GM12878 (cell line): ENCODE results near the gene INF2. TPM values are rescaled to one million over a fixed set of nuclear protein-coding genes. Genes with fewer than 3 reads are reported as not detected.
"Not testable (repeated sequence)": the region's sequence is repeated elsewhere in the genome, so short reads cannot be mapped to it uniquely, and the experiment has no call there.

Source experiments
- ATAC-seq: fragments of 200-7000 bp; cut with Tn5 transposase; 3 replicates; pipeline ENCODE4 v1.9.1; 2020; ENCODE audit warnings: mild to moderate bottlenecking, moderate library complexity
- BruUV-seq: library from RNA; stranded (reverse); fragments of 400-500 nt; replicated peaks from 2 replicates; lab custom pipeline; 2021; lab: Mats Ljungman, UMichigan
- CTCF ChIA-PET: fragments of 300-600 bp; sonication (Branson Sonifier 250); formaldehyde crosslinking; extraction: SDS; loops from one replicate; lab custom pipeline; 2021; ENCODE audit warnings: inconsistent platforms; lab: Yijun Ruan, JAX
- POLR2A ChIA-PET: fragments of 350-600 bp; formaldehyde crosslinking; extraction: SDS; loops from one replicate; lab custom pipeline; 2021; ENCODE audit warnings: inconsistent platforms; lab: Charles Lee
- RAD21 ChIA-PET: fragments of 300-600 bp; sonication (Branson Sonifier 250); formaldehyde crosslinking; loops from one replicate; lab custom pipeline; 2023; ENCODE audit warnings: antibody characterized with exemption; ENCODE audit not compliant: unreplicated experiment; lab: Charles Lee
- SMC1A ChIA-PET: fragments of 300-600 bp; sonication (Branson Sonifier 250); formaldehyde crosslinking; loops from one replicate; lab custom pipeline; 2023; ENCODE audit not compliant: unreplicated experiment, uncharacterized antibody; lab: Charles Lee
- DNase-seq: peaks from one replicate; pipeline ENCODE4 v3.0.0-alpha.2; 2011; ENCODE audit warnings: low read depth, low spot score
- FAIRE-seq: peaks from 3 replicates; lab custom pipeline; 2011; peaks lifted over from hg19 to GRCh38; lab: Jason Lieb, UNC
- H2AFZ ChIP-seq: 2 replicates; pipeline ENCODE4 v1.6.0; 2011; ENCODE audit warnings: low read depth, low read length, control low read depth; ENCODE audit not compliant: control insufficient read depth
- H3K27ac ChIP-seq: 2 replicates; pipeline ENCODE4 v1.5.1; 2011; ENCODE audit warnings: control low read depth; ENCODE audit not compliant: control insufficient read depth, insufficient read depth
- H3K27me3 ChIP-seq, 2 experiments: replicated peaks in 1 of 2; 2 replicates each; pipeline versions ENCODE4 v1.6.0 to v1.6.1; 2011; ENCODE audit warnings: low read length in 1 of 2; ENCODE audit not compliant: control insufficient read depth in 2 of 2, insufficient read depth in 2 of 2
- H3K36me3 ChIP-seq, 2 experiments: 2 replicates each; pipeline ENCODE4 v1.5.1; 2011; ENCODE audit warnings: low read length in 1 of 2; ENCODE audit not compliant: control insufficient read depth in 2 of 2, insufficient read depth in 2 of 2
- H3K4me1 ChIP-seq: 2 replicates; pipeline ENCODE4 v1.6.1; 2011; ENCODE audit warnings: mild to moderate bottlenecking, low read length, moderate library complexity, mixed read lengths; ENCODE audit not compliant: control insufficient read depth, insufficient read depth
- H3K4me2 ChIP-seq: 2 replicates; pipeline ENCODE4 v1.6.0; 2011; ENCODE audit warnings: control low read depth; ENCODE audit not compliant: control insufficient read depth, insufficient read depth
- H3K4me3 ChIP-seq: fragments of 200-600 bp; sonication (generic); 2 replicates; pipeline ENCODE4 v1.5.1; 2016
- H3K79me2 ChIP-seq: 2 replicates; pipeline ENCODE4 v1.6.0; 2011; ENCODE audit warnings: low read length; ENCODE audit not compliant: control insufficient read depth, insufficient read depth
- H3K9ac ChIP-seq: 2 replicates; pipeline ENCODE4 v1.8.0; 2011; ENCODE audit warnings: low read length, control low read depth, mixed read lengths; ENCODE audit not compliant: control insufficient read depth, insufficient read depth
- H3K9me3 ChIP-seq: replicated peaks from 3 replicates; pipeline ENCODE4 v1.5.1; 2011; ENCODE audit warnings: mild to moderate bottlenecking, low read length; ENCODE audit not compliant: control insufficient read depth, insufficient read depth
- H4K20me1 ChIP-seq: 2 replicates; pipeline ENCODE4 v1.6.0; 2011; ENCODE audit not compliant: control insufficient read depth, insufficient read depth
- MTA3 ChIP-seq: IDR thresholded peaks from 2 replicates; pipeline ENCODE4 v1.6.1; 2012; ENCODE audit warnings: low read length, inconsistent platforms, borderline replicate concordance
- YY1 ChIP-seq: IDR thresholded peaks from 2 replicates; pipeline ENCODE4 v1.6.1; 2011; ENCODE audit warnings: low read depth, mild to moderate bottlenecking, low read length
- WGBS: methylation state at CpG from one replicate; pipeline ENCODE4 v1.1.6; 2016; ENCODE audit warnings: low lambda C conversion rate; ENCODE audit not compliant: insufficient replicate concordance, insufficient coverage; ENCODE audit errors: missing lambda C conversion rate; 5-methylcytosine and 5-hydroxymethylcytosine counted together
- in situ Hi-C: fragments of 300-500 bp; cut with MboI; formaldehyde crosslinking; loops from 9 replicates; pipeline ENCODE4 v1.14.3; 2018; ENCODE audit warnings: mixed read lengths
- intact Hi-C: fragments of 100-400 bp; cut with micrococcal nuclease; formaldehyde crosslinking; loops from one replicate; pipeline ENCODE4 v1.14.2; 2022; ENCODE audit not compliant: unreplicated experiment
- polyA plus RNA-seq, 11 experiments: library from polyadenylated mRNA; depleted of rRNA in 4 of 11; unstranded in 6 of 11; stranded (reverse) in 5 of 11; fragments of >200 nt; fragmentation: Nextera tagmentation in 4 of 11; fragmentation: Illumina TruSeq in 1 of 11; extraction: Ambion mirVana in 4 of 11; extraction: Trizol in 1 of 11; gene quantifications; 1 replicate in 1 of 11; 2 replicates in 10 of 11; pipeline versions ENCODE4 v1.2.1 to v1.2.3, GENCODE V29; 2011 to 2016; ENCODE audit warnings: inconsistent platforms in 2 of 11, missing spikeins in 2 of 11, low read depth in 1 of 11
- total RNA-seq, 4 experiments: library from RNA; depleted of rRNA in 3 of 4; stranded (reverse); fragments of >200 nt in 3 of 4; fragmentation: Illumina TruSeq in 1 of 4; extraction: Trizol in 1 of 4; gene quantifications; 2 replicates each; pipeline versions ENCODE4 v1.2.1 to v1.2.3, GENCODE V29; 2013 to 2021

The INF2 gene
- total and polyA plus RNA-seq, 10 of the 15 experiments (the other 5 are each of a cell fraction or from before 2014, with no cell fraction given) = 0.72 to 43.2 (median 8.3) TPM

GRCh38 chr14:104669697-104670096, 19.7 kb upstream of the INF2 start:
- intact Hi-C loops (no loop called here), in situ Hi-C loops (no loop called here)
- TF ChIP-seq MTA3 = no peak
- 0 out of 2 replicates have a peak, but pooled peaks have one; percentile 22 for TF ChIP-seq YY1
- Histone ChIP-seq H4K20me1 (no peaks in the 10 kb centered on the region), H3K27me3 (no peaks in the 10 kb centered on the region; a peak in 1 of 4 replicates), H3K4me2 (no peak overlapping the region), H3K36me3 (no peaks in the 10 kb centered on the region), H3K9ac (no peak overlapping the region), H3K27ac (no peak overlapping the region), H3K4me3 (no peak overlapping the region), H3K4me1 (peaks cover 11% of the 10 kb centered on the region), H2AFZ (no peak overlapping the region), H3K79me2 (no peaks in the 10 kb centered on the region), H3K9me3 (peaks cover 4% of the 10 kb centered on the region; the same call in 1 of the 3 replicates)
- SMC1A ChIA-PET = interaction anchor here (0.8 to 1.9 kb wide), 4 partner anchors 12 to 39 kb away, joined by 3 to 4 read pairs (median 4); no protein-coding TSS in a partner anchor
- DNase-seq (no peak), ATAC-seq (peak; percentile 60), FAIRE-seq (no peak)
- no TSS peak for BruUV-seq
- 8% methylated on average over 3 of the region's 3 CpGs for WGBS
- CTCF ChIA-PET = interaction anchor here (2.1 kb wide), 1 partner anchor 11 kb away, joined by 5 read pairs; no protein-coding TSS in a partner anchor
- RAD21 ChIA-PET = interaction anchor here (1.4 kb wide), 1 partner anchor 9 kb away, joined by 3 read pairs; no protein-coding TSS in a partner anchor
- POLR2A ChIA-PET = interaction anchor here (1.0 to 1.6 kb wide), 2 partner anchors 8 to 11 kb away, joined by 5 to 6 read pairs; no protein-coding TSS in a partner anchor

- H3K79me2 ChIP-seq, CTCF ChIA-PET, H2AFZ ChIP-seq, POLR2A ChIA-PET, H3K4me3 ChIP-seq, BruUV-seq, ATAC-seq, H3K27me3 ChIP-seq, RAD21 ChIA-PET, DNase-seq, H3K36me3 ChIP-seq, H3K27ac ChIP-seq, H3K4me2 ChIP-seq, H3K9ac ChIP-seq, FAIRE-seq, H3K9me3 ChIP-seq, intact Hi-C loops, H4K20me1 ChIP-seq, in situ Hi-C loops, H3K4me1 ChIP-seq: not testable (repeated sequence)
- WGBS = 86% methylated on average over 19 of the region's 19 CpGs
- SMC1A ChIA-PET = interaction anchor here (1.9 kb wide), 1 partner anchor 15 kb away, joined by 4 read pairs; no protein-coding TSS in a partner anchor
Observed at GRCh38 chr14:104671330-104671977, 18.0 kb upstream of the INF2 start.

- H4K20me1 ChIP-seq, POLR2A ChIA-PET: not testable (repeated sequence)
- WGBS = 58% methylated on average over 7 of the region's 8 CpGs
Observed at GRCh38 chr14:104672119-104672518, 17.3 kb upstream of the INF2 start.

More at GRCh38 chr14:104672119-104672518, 17.3 kb upstream of the INF2 start:
- H3K4me2 ChIP-seq, BruUV-seq, SMC1A ChIA-PET, in situ Hi-C loops, H3K4me3 ChIP-seq, H3K79me2 ChIP-seq, FAIRE-seq, DNase-seq, intact Hi-C loops, H3K36me3 ChIP-seq, H3K9ac ChIP-seq, H3K4me1 ChIP-seq, H3K27ac ChIP-seq, RAD21 ChIA-PET, H3K27me3 ChIP-seq, ATAC-seq, H2AFZ ChIP-seq, H3K9me3 ChIP-seq: not testable (repeated sequence)
- CTCF ChIA-PET = interaction anchor here (1.2 kb wide), 1 partner anchor 9 kb away, joined by 3 read pairs; no protein-coding TSS in a partner anchor
